A673 (cell line): ENCODE data around the gene CD276. TPM values are rescaled to one million over a fixed set of nuclear protein-coding genes. Genes with fewer than 3 reads are reported as not detected.
"Not testable (repeated sequence)": the region's sequence is repeated elsewhere in the genome, so short reads cannot be mapped to it uniquely, and the experiment has no call there.

ENCODE experiments used
- BruUV-seq: library from RNA; stranded (reverse); fragments of 400-500 nt; replicated peaks from 2 replicates; lab custom pipeline; 2021; lab: Mats Ljungman, UMichigan
- CTCF ChIA-PET: fragments of 300-600 bp; sonication (Branson Sonifier 250); formaldehyde crosslinking; loops from one replicate; lab custom pipeline; 2022; ENCODE audit warnings: antibody characterized with exemption; lab: Charles Lee
- POLR2A ChIA-PET: fragments of 300-600 bp; sonication (Branson Sonifier 250); formaldehyde crosslinking; loops from one replicate; lab custom pipeline; 2022; ENCODE audit warnings: antibody characterized with exemption; ENCODE audit not compliant: low non-redundant PET; lab: Charles Lee
- DNase-seq: peaks from one replicate; pipeline ENCODE4 v3.0.0-alpha.2; 2015; ENCODE audit warnings: low spot score
- H3K27ac ChIP-seq: fragments of 200-600 bp; sonication (generic); 2 replicates; pipeline ENCODE4 v1.5.1; 2016; ENCODE audit warnings: mixed run types, low read depth, mild to moderate bottlenecking, mixed read lengths, antibody characterized with exemption, low read length; ENCODE audit not compliant: poor library complexity, severe bottlenecking
- H3K27me3 ChIP-seq: fragments of 200-600 bp; sonication (generic); replicated peaks from 2 replicates; pipeline ENCODE4 v1.6.1; 2017; ENCODE audit warnings: mixed run types, low read depth, mild to moderate bottlenecking, mixed read lengths, antibody characterized with exemption, low read length; ENCODE audit not compliant: insufficient read depth, poor library complexity
- H3K36me3 ChIP-seq: fragments of 200-600 bp; sonication (generic); 2 replicates; pipeline ENCODE4 v1.6.1; 2016; ENCODE audit warnings: mixed run types, mild to moderate bottlenecking, mixed read lengths, antibody characterized with exemption, low read length; ENCODE audit not compliant: insufficient read depth, poor library complexity, severe bottlenecking
- H3K4me1 ChIP-seq: fragments of 200-600 bp; sonication (generic); 2 replicates; pipeline ENCODE4 v1.6.1; 2017; ENCODE audit warnings: mixed run types, mild to moderate bottlenecking, mixed read lengths, antibody characterized with exemption, low read length; ENCODE audit not compliant: insufficient read depth, poor library complexity, severe bottlenecking
- H3K4me3 ChIP-seq: fragments of 200-600 bp; sonication (generic); 2 replicates; pipeline ENCODE4 v1.5.1; 2016; ENCODE audit warnings: low read depth, mixed run types, mild to moderate bottlenecking, mixed read lengths, low read length; ENCODE audit not compliant: poor library complexity, severe bottlenecking
- H3K9me3 ChIP-seq: fragments of 200-600 bp; sonication (generic); 2 replicates; pipeline ENCODE4 v1.6.1; 2016; ENCODE audit warnings: mixed run types, low read depth, mild to moderate bottlenecking, mixed read lengths, antibody characterized with exemption, low read length; ENCODE audit not compliant: poor library complexity, severe bottlenecking
- CTCF ChIP-seq: fragments of 300-800, 200-600 bp; sonication (generic); conservative IDR thresholded peaks from 2 replicates; pipeline ENCODE4 v1.5.1; 2017; ENCODE audit warnings: low read depth, mild to moderate bottlenecking, antibody characterized with exemption, low read length, moderate library complexity, mixed read lengths
- EZH2 ChIP-seq: fragments of 200-600 bp; sonication (generic); IDR thresholded peaks from 2 replicates; pipeline ENCODE4 v1.6.1; 2017; ENCODE audit warnings: borderline replicate concordance, low read depth, mild to moderate bottlenecking, mixed read lengths, antibody characterized with exemption, low read length; ENCODE audit not compliant: poor library complexity, severe bottlenecking
- intact Hi-C: fragments of 100-400 bp; cut with micrococcal nuclease; formaldehyde crosslinking; loops from one replicate; pipeline ENCODE4 v1.10.0; 2022; ENCODE audit not compliant: unreplicated experiment
- total RNA-seq: library from RNA; stranded (reverse); gene quantifications from 2 replicates; pipeline ENCODE4 v1.2.3, GENCODE V29; 2021

CD276 gene
- total RNA-seq, 1 experiment from 2014 or later = 71.4 TPM

- peak overlapping the region; percentile 70 for H3K27ac ChIP-seq
- TF ChIP-seq CTCF = no peak
- no peak for TF ChIP-seq EZH2
- H3K36me3 ChIP-seq = no peaks in the 10 kb centered on the region
- no TSS peak for BruUV-seq
- ChIA-PET POLR2A (no interaction called here), CTCF (interaction anchor here (0.6 to 4.6 kb wide), 7 partner anchors 12 to 974 kb away, joined by 3 to 38 read pairs (median 11); no protein-coding TSS in a partner anchor)
- no peak overlapping the region for H3K4me3 ChIP-seq
- no peaks in the 10 kb centered on the region for H3K9me3 ChIP-seq
- H3K4me1 ChIP-seq = peaks cover 28% of the 10 kb centered on the region
- intact Hi-C loops = no loop called here
- peak; percentile 98 for DNase-seq
- no peaks in the 10 kb centered on the region for H3K27me3 ChIP-seq
These were observed 12.9 kb downstream of the CD276 start for GRCh38 chr15:73697033-73697467.

GRCh38 chr15:73699249-73700040, 15.3 kb downstream of the CD276 start:
- intact Hi-C loops = loop anchor here (1.0 to 5.0 kb wide), 4 partner anchors 22 to 392 kb away; no protein-coding TSS in a partner anchor
- DNase-seq = no peak
- H3K36me3 ChIP-seq = peaks cover 3% of the 10 kb centered on the region
- no peak overlapping the region for H3K4me3 ChIP-seq
- POLR2A ChIA-PET = no interaction called here
- no peaks in the 10 kb centered on the region for H3K9me3 ChIP-seq
- CTCF ChIA-PET = interaction anchor here (0.6 to 4.6 kb wide), 6 partner anchors 8 to 139 kb away, joined by 3 to 38 read pairs (median 9); no protein-coding TSS in a partner anchor
- peaks cover 28% of the 10 kb centered on the region for H3K4me1 ChIP-seq
- TF ChIP-seq CTCF (no peak), EZH2 (no peak)
- no peaks in the 10 kb centered on the region for H3K27me3 ChIP-seq
- no TSS peak for BruUV-seq
- no peak overlapping the region for H3K27ac ChIP-seq

- intact Hi-C loops = loop anchor here (1.0 to 5.0 kb wide), 4 partner anchors 23 to 393 kb away; no protein-coding TSS in a partner anchor
- DNase-seq = peak; percentile 88
- no TSS peak for BruUV-seq
- Histone ChIP-seq H3K4me3 (no peak overlapping the region), H3K27me3 (no peaks in the 10 kb centered on the region), H3K4me1 (peaks cover 27% of the 10 kb centered on the region), H3K36me3 (peaks cover 5% of the 10 kb centered on the region), H3K9me3 (no peaks in the 10 kb centered on the region), H3K27ac (no peak overlapping the region)
- TF ChIP-seq EZH2 = no peak
- peak; percentile 96 for TF ChIP-seq CTCF
- ChIA-PET CTCF (interaction anchor here (0.6 to 4.6 kb wide), 7 partner anchors 8 to 140 kb away, joined by 3 to 38 read pairs (median 11); no protein-coding TSS in a partner anchor), POLR2A (no interaction called here)
These were observed 16.1 kb downstream of the CD276 start for GRCh38 chr15:73700041-73700842.

GRCh38 chr15:73702311-73703239, 18.4 kb downstream of the CD276 start:
- H3K36me3 ChIP-seq = peaks cover 10% of the 10 kb centered on the region
- H3K27me3 ChIP-seq, DNase-seq, POLR2A ChIA-PET, H3K27ac ChIP-seq, H3K9me3 ChIP-seq, H3K4me1 ChIP-seq, BruUV-seq, CTCF ChIA-PET, H3K4me3 ChIP-seq: not testable (repeated sequence)
- intact Hi-C loops = loop anchor here (5.0 kb wide), 1 partner anchor 395 kb away; no protein-coding TSS in a partner anchor
